GM12878 (cell line): ENCODE data around the gene CBLB. TPM values are rescaled to one million over a fixed set of nuclear protein-coding genes. Genes with fewer than 3 reads are reported as not detected.
A peak's percentile ranks its signal among the peaks of the same experiment; 100 is the strongest.

ENCODE experiments used
- ATAC-seq: fragments of 200-7000 bp; cut with Tn5 transposase; 3 replicates; pipeline ENCODE4 v1.9.1; 2020; ENCODE audit warnings: mild to moderate bottlenecking, moderate library complexity
- BruUV-seq: library from RNA; stranded (reverse); fragments of 400-500 nt; replicated peaks from 2 replicates; lab custom pipeline; 2021; lab: Mats Ljungman, UMichigan
- CTCF ChIA-PET: fragments of 300-600 bp; sonication (Branson Sonifier 250); formaldehyde crosslinking; extraction: SDS; loops from one replicate; lab custom pipeline; 2021; ENCODE audit warnings: inconsistent platforms; lab: Yijun Ruan, JAX
- POLR2A ChIA-PET: fragments of 350-600 bp; formaldehyde crosslinking; extraction: SDS; loops from one replicate; lab custom pipeline; 2021; ENCODE audit warnings: inconsistent platforms; lab: Charles Lee
- RAD21 ChIA-PET: fragments of 300-600 bp; sonication (Branson Sonifier 250); formaldehyde crosslinking; loops from one replicate; lab custom pipeline; 2023; ENCODE audit warnings: antibody characterized with exemption; ENCODE audit not compliant: unreplicated experiment; lab: Charles Lee
- SMC1A ChIA-PET: fragments of 300-600 bp; sonication (Branson Sonifier 250); formaldehyde crosslinking; loops from one replicate; lab custom pipeline; 2023; ENCODE audit not compliant: unreplicated experiment, uncharacterized antibody; lab: Charles Lee
- DNase-seq: peaks from one replicate; pipeline ENCODE4 v3.0.0-alpha.2; 2011; ENCODE audit warnings: low read depth, low spot score
- FAIRE-seq: peaks from 3 replicates; lab custom pipeline; 2011; peaks lifted over from hg19 to GRCh38; lab: Jason Lieb, UNC
- H2AFZ ChIP-seq: 2 replicates; pipeline ENCODE4 v1.6.0; 2011; ENCODE audit warnings: low read depth, low read length, control low read depth; ENCODE audit not compliant: control insufficient read depth
- H3K27ac ChIP-seq: 2 replicates; pipeline ENCODE4 v1.5.1; 2011; ENCODE audit warnings: control low read depth; ENCODE audit not compliant: control insufficient read depth, insufficient read depth
- H3K27me3 ChIP-seq, 2 experiments: replicated peaks in 1 of 2; 2 replicates each; pipeline versions ENCODE4 v1.6.0 to v1.6.1; 2011; ENCODE audit warnings: low read length in 1 of 2; ENCODE audit not compliant: control insufficient read depth in 2 of 2, insufficient read depth in 2 of 2
- H3K36me3 ChIP-seq, 2 experiments: 2 replicates each; pipeline ENCODE4 v1.5.1; 2011; ENCODE audit warnings: low read length in 1 of 2; ENCODE audit not compliant: control insufficient read depth in 2 of 2, insufficient read depth in 2 of 2
- H3K4me1 ChIP-seq: 2 replicates; pipeline ENCODE4 v1.6.1; 2011; ENCODE audit warnings: mild to moderate bottlenecking, low read length, moderate library complexity, mixed read lengths; ENCODE audit not compliant: control insufficient read depth, insufficient read depth
- H3K4me2 ChIP-seq: 2 replicates; pipeline ENCODE4 v1.6.0; 2011; ENCODE audit warnings: control low read depth; ENCODE audit not compliant: control insufficient read depth, insufficient read depth
- H3K4me3 ChIP-seq: fragments of 200-600 bp; sonication (generic); 2 replicates; pipeline ENCODE4 v1.5.1; 2016
- H3K79me2 ChIP-seq: 2 replicates; pipeline ENCODE4 v1.6.0; 2011; ENCODE audit warnings: low read length; ENCODE audit not compliant: control insufficient read depth, insufficient read depth
- H3K9ac ChIP-seq: 2 replicates; pipeline ENCODE4 v1.8.0; 2011; ENCODE audit warnings: low read length, control low read depth, mixed read lengths; ENCODE audit not compliant: control insufficient read depth, insufficient read depth
- H3K9me3 ChIP-seq: replicated peaks from 3 replicates; pipeline ENCODE4 v1.5.1; 2011; ENCODE audit warnings: mild to moderate bottlenecking, low read length; ENCODE audit not compliant: control insufficient read depth, insufficient read depth
- H4K20me1 ChIP-seq: 2 replicates; pipeline ENCODE4 v1.6.0; 2011; ENCODE audit not compliant: control insufficient read depth, insufficient read depth
- BACH1 ChIP-seq: fragments of 450-650 bp; IDR thresholded peaks from 2 replicates; pipeline ENCODE4 v1.6.1; 2017; ENCODE audit warnings: mild to moderate bottlenecking, borderline replicate concordance
- CEBPB ChIP-seq, 2 experiments: fragments of 150-350 bp in 1 of 2; IDR thresholded peaks; 2 replicates each; pipeline ENCODE4 v1.6.1; 2012 to 2014; ENCODE audit warnings: low read depth in 2 of 2, low read length in 2 of 2, borderline replicate concordance in 1 of 2, inconsistent platforms in 1 of 2
- CHD2 ChIP-seq: IDR thresholded peaks from 2 replicates; pipeline ENCODE4 v1.6.1; 2011; ENCODE audit warnings: low read depth, low read length, improper control_type of control experiment, borderline replicate concordance
- ETV6 ChIP-seq, 2 experiments: fragments of 450-650 bp in 1 of 2; IDR thresholded peaks in 1 of 2; conservative IDR thresholded peaks in 1 of 2; 2 replicates each; pipeline ENCODE4 v1.6.1; 2014; ENCODE audit warnings: antibody characterized with exemption in 1 of 2, borderline replicate concordance in 1 of 2, low read depth in 1 of 2, mild to moderate bottlenecking in 1 of 2, moderate library complexity in 1 of 2
- KDM1A ChIP-seq: fragments of 200-600 bp; sonication (generic); IDR thresholded peaks from 2 replicates; pipeline ENCODE4 v1.6.1; 2016; ENCODE audit warnings: borderline replicate concordance
- PAX8 ChIP-seq: fragments of 450-650 bp; IDR thresholded peaks from 2 replicates; pipeline ENCODE4 v1.6.1; 2017; ENCODE audit warnings: mild to moderate bottlenecking, moderate library complexity
- RAD21 ChIP-seq: IDR thresholded peaks from 2 replicates; pipeline ENCODE4 v1.6.1; 2011; ENCODE audit warnings: mild to moderate bottlenecking, low read depth, low read length, moderate library complexity; ENCODE audit not compliant: insufficient read depth
- RFX5 ChIP-seq: IDR thresholded peaks from 2 replicates; pipeline ENCODE4 v1.6.1; 2011; ENCODE audit warnings: low read depth, low read length, improper control_type of control experiment
- ZZZ3 ChIP-seq: IDR thresholded peaks from 2 replicates; pipeline ENCODE4 v1.6.1; 2011; ENCODE audit warnings: low read depth; ENCODE audit not compliant: control insufficient read depth, insufficient read length
- WGBS: methylation state at CpG from one replicate; pipeline ENCODE4 v1.1.6; 2016; ENCODE audit warnings: low lambda C conversion rate; ENCODE audit not compliant: insufficient replicate concordance, insufficient coverage; ENCODE audit errors: missing lambda C conversion rate; 5-methylcytosine and 5-hydroxymethylcytosine counted together
- in situ Hi-C: fragments of 300-500 bp; cut with MboI; formaldehyde crosslinking; loops from 9 replicates; pipeline ENCODE4 v1.14.3; 2018; ENCODE audit warnings: mixed read lengths
- intact Hi-C: fragments of 100-400 bp; cut with micrococcal nuclease; formaldehyde crosslinking; loops from one replicate; pipeline ENCODE4 v1.14.2; 2022; ENCODE audit not compliant: unreplicated experiment
- polyA plus RNA-seq, 11 experiments: library from polyadenylated mRNA; depleted of rRNA in 4 of 11; unstranded in 6 of 11; stranded (reverse) in 5 of 11; fragments of >200 nt; fragmentation: Nextera tagmentation in 4 of 11; fragmentation: Illumina TruSeq in 1 of 11; extraction: Ambion mirVana in 4 of 11; extraction: Trizol in 1 of 11; gene quantifications; 1 replicate in 1 of 11; 2 replicates in 10 of 11; pipeline versions ENCODE4 v1.2.1 to v1.2.3, GENCODE V29; 2011 to 2016; ENCODE audit warnings: inconsistent platforms in 2 of 11, missing spikeins in 2 of 11, low read depth in 1 of 11
- total RNA-seq, 4 experiments: library from RNA; depleted of rRNA in 3 of 4; stranded (reverse); fragments of >200 nt in 3 of 4; fragmentation: Illumina TruSeq in 1 of 4; extraction: Trizol in 1 of 4; gene quantifications; 2 replicates each; pipeline versions ENCODE4 v1.2.1 to v1.2.3, GENCODE V29; 2013 to 2021
- TF ChIP-seq, protein P1 (sequence below): fragments of 450-650 bp; IDR thresholded peaks from 2 replicates; pipeline ENCODE4 v1.6.1; 2018; ENCODE audit warnings: borderline replicate concordance, mild to moderate bottlenecking; ENCODE audit not compliant: partially characterized antibody

The CBLB gene
- total and polyA plus RNA-seq, 10 of the 15 experiments (the other 5 are each of a cell fraction or from before 2014, with no cell fraction given) = 17.2 to 107 (median 41.9) TPM

DNA sequence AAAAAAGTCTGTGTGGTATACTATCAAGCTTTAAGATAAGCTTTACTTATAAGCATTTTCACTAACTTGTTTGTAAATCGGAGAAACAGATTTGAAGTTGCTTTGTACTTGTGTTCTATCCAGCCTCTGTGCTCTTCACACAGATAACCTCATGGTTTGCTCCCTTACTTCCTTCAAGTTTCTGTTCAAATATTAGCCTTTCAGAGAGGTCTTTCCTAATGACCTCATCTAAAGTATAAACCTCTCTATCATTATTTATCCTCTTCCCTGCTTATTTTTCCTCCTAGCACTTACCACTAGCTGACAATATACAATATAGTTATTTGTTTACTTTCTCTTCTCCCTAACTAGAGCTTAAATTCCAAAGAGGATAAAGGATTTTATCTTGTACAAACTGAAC lies 180.0 kb downstream of the CBLB start:
- no TSS peak for BruUV-seq
- no peak for TF ChIP-seq KDM1A
- TF ChIP-seq CHD2 = no peak
- no peak for TF ChIP-seq CEBPB (IDR thresholded peaks at IDR 0.05; ENCODE audit: borderline replicate concordance in 1 of 2, low read depth in 2 of 2, low read length in 2 of 2)
- in situ Hi-C loops = no loop called here
- Histone ChIP-seq H3K4me3 (no peak overlapping the region), H3K9ac (no peak overlapping the region), H3K27ac (no peak overlapping the region), H3K9me3 (no peaks in the 10 kb centered on the region), H3K4me1 (no peaks in the 10 kb centered on the region), H3K79me2 (no peaks in the 10 kb centered on the region), H3K27me3 (no peaks in the 10 kb centered on the region), H3K36me3 (peaks cover 0 to 15% of the 10 kb centered on the region in 2 experiments; a peak in 2 of 4 replicates), H3K4me2 (no peak overlapping the region), H2AFZ (no peak overlapping the region), H4K20me1 (no peaks in the 10 kb centered on the region)
- WGBS = 100% methylated on average over 1 of the region's 1 CpG
- DNase-seq (no peak), FAIRE-seq (no peak), ATAC-seq (no peak)
- intact Hi-C loops = loop anchor here (5.0 to 10.0 kb wide), 6 partner anchors 148 to 1376 kb away; partner anchors contain the start of gene CBLB
- SMC1A ChIA-PET = interaction anchor here (0.6 to 5.8 kb wide), 23 partner anchors 8 to 920 kb away, joined by 3 to 74 read pairs (median 3); no protein-coding TSS in a partner anchor
- RAD21 ChIA-PET = interaction anchor here (0.6 to 3.9 kb wide), 16 partner anchors 42 to 926 kb away, joined by 3 to 48 read pairs (median 3); no protein-coding TSS in a partner anchor
- POLR2A ChIA-PET = no interaction called here
- CTCF ChIA-PET = interaction anchor here (0.6 to 5.2 kb wide), 10 partner anchors 8 to 919 kb away, joined by 3 to 59 read pairs (median 4); no protein-coding TSS in a partner anchor

DNA sequence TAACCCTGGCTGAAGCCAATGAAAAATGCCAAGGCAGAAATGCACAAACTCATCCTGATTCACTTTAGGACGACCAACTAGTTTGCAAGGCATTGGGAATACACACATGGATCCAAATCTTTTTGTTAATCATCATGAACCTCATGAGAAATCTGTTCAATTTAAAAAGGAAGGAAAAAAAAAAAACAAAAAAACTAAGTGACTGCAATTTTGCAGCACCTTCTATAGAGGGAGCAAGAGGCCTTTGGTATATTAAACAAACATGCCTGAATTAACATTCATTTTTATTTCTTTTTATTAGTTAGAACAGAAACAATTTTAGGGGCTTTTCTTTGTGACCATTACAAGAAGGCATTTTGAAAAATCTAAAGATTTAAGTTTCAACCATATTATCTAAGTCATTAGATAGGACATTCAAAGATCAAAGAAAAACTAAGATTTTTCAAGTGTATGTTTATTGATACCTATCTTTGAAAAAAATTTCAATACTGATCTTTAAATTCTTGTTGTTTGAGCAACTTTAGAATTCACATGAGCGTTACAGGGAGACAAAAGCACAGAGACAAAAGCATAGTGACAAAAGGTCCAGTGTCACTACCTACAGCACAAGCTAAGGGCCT lies 182.4 kb downstream of the CBLB start:
- Histone ChIP-seq H3K79me2 (no peaks in the 10 kb centered on the region), H3K9me3 (no peaks in the 10 kb centered on the region), H3K27me3 (no peaks in the 10 kb centered on the region), H2AFZ (no peak overlapping the region), H3K9ac (no peak overlapping the region), H3K4me2 (no peak overlapping the region), H3K36me3 (peaks cover 0 to 15% of the 10 kb centered on the region in 2 experiments; a peak in 2 of 4 replicates), H3K27ac (no peak overlapping the region), H3K4me3 (no peak overlapping the region), H3K4me1 (no peaks in the 10 kb centered on the region), H4K20me1 (no peaks in the 10 kb centered on the region)
- ChIA-PET SMC1A (interaction anchor here (0.6 to 5.8 kb wide), 19 partner anchors 12 to 942 kb away, joined by 3 to 74 read pairs (median 4); no protein-coding TSS in a partner anchor), RAD21 (interaction anchor here (0.8 to 3.9 kb wide), 14 partner anchors 12 to 922 kb away, joined by 3 to 48 read pairs (median 4); no protein-coding TSS in a partner anchor), CTCF (interaction anchor here (0.6 to 5.2 kb wide), 15 partner anchors 16 to 922 kb away, joined by 3 to 59 read pairs (median 4); no protein-coding TSS in a partner anchor), POLR2A (no interaction called here)
- BruUV-seq = no TSS peak
- WGBS = 29% methylated on average over 2 of the region's 2 CpGs
- ATAC-seq (peak; percentile 46), FAIRE-seq (no peak), DNase-seq (no peak)
- intact Hi-C loops = loop anchor here (1.0 to 10.0 kb wide), 8 partner anchors 151 to 1378 kb away; partner anchors contain the start of gene CBLB
- in situ Hi-C loops = no loop called here
- TF ChIP-seq BACH1 (no peak), PAX8 (0 out of 2 replicates have a peak, but pooled peaks have one; percentile 4), RAD21 (peak; percentile 83), ETV6 (conservative IDR thresholded peaks at IDR 0.05 in 1 of 2, IDR thresholded peaks at IDR 0.05 in 1 of 2; ENCODE audit: borderline replicate concordance in 1 of 2, low read depth in 1 of 2) (no peak), ZZZ3 (no peak), RFX5 (no peak)
- TF ChIP-seq, protein P1, sequence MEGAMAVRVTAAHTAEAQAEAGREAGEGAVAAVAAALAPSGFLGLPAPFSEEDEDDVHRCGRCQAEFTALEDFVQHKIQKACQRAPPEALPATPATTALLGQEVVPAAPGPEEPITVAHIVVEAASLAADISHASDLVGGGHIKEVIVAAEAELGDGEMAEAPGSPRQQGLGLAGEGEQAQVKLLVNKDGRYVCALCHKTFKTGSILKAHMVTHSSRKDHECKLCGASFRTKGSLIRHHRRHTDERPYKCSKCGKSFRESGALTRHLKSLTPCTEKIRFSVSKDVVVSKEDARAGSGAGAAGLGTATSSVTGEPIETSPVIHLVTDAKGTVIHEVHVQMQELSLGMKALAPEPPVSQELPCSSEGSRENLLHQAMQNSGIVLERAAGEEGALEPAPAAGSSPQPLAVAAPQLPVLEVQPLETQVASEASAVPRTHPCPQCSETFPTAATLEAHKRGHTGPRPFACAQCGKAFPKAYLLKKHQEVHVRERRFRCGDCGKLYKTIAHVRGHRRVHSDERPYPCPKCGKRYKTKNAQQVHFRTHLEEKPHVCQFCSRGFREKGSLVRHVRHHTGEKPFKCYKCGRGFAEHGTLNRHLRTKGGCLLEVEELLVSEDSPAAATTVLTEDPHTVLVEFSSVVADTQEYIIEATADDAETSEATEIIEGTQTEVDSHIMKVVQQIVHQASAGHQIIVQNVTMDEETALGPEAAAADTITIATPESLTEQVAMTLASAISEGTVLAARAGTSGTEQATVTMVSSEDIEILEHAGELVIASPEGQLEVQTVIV = no peak
